Subcutaneous adipose tissue (tissue), 4 donors: Measurements from ENCODE around the gene VPS37B. TPM values are rescaled to one million over a fixed set of nuclear protein-coding genes. Genes with fewer than 3 reads are reported as not detected.

Experiments used
- CTCF ChIP-seq: fragments of 450-650 bp; IDR thresholded peaks from one replicate; pipeline ENCODE4 v1.5.1; 2016; ENCODE audit warnings: low read depth, mild to moderate bottlenecking, control low read depth, antibody characterized with exemption, moderate library complexity
- total RNA-seq, 4 donors: library from RNA; depleted of rRNA; stranded (reverse); fragments of >200 nt; gene quantifications; one replicate each; pipeline ENCODE4 v1.1.0, GENCODE V29; 2016

Gene VPS37B
- total RNA-seq, 4 donors from 2014 or later: 14.8 to 54.1 (median 16.8) TPM

DNA sequence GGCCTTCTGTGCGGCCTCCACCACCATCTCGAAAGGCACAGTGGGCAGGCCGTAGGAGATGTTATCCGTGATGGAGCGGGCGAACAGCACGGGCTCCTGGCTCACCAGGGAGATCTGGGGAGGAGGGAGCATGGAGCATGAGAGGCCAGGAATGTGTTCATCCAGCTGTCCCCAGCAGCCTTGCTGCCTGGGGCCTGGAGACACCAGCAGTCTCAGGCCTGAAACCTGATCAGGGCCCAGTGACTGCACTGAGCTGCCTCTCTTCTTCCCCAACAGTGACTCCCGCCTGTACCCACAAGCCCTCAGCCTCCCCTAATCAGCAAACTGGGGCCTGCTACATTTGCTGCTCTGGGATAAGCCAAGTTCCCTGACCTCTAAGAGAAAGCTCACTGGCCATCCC lies 39.4 kb upstream of the VPS37B start:
- TF ChIP-seq CTCF: no peak

DNA sequence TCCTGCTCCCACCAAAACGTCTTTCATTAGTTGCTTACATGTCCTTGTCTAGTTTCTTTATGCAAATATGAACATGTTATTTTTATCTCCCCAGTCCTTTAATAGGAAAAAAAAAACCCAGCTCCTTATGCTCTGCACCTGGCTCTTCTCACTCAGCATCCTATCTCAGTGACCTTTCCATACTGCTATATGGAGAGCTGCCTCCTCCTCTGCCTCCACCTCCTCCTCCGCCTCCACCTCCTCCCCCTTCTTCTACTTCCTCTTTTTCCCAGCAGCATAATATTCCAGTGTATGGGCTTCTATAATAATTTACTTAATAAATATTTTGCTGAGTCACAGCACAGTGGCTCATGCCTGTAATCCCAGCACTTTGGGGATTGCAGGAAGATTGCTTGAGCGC lies 38.8 kb upstream of the VPS37B start:
- TF ChIP-seq CTCF: no peak

DNA sequence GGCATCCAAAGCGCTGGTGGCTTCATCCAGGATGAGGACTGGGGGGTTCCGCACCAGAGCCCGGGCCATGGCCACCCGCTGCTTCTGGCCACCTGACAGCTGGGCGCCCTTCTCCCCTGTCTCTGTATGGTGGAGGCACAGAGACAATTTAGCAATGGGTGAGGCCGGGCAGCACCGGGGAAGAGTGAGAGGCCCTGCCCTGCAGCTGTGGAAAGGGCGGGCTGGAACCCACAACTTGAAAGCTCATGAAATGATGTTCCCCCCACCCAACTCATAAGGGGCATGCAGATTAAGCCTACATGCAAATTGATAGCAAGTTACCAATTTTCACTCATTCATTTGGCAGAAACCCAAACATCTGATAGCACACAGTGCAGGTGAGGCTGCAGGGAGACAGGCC lies 36.3 kb upstream of the VPS37B start:
- no peak for TF ChIP-seq CTCF

DNA sequence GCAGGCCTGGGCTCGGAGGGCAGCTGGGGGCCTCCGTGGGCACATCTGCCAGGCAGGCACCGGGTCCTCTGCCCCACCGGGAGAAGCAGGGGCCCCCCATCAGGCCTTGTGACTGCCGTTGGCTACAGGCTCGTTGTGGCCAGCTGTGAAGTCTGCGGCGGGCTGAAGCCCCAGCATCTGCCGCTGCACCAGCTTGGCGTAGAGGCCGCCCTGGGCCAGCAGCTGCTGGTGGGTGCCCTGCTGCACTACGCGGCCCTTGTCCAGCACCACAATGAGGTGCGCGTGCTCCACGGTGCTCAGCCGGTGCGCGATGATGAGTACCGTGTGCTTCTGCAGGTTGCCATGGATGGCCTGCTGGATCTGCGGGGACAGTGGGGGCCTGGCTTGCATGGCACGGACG lies 33.9 kb upstream of the VPS37B start:
- TF ChIP-seq CTCF: no peak

- no peak for TF ChIP-seq CTCF
These were observed 33.2 kb upstream of the VPS37B start for GRCh38 chr12:122929148-122929538.

DNA sequence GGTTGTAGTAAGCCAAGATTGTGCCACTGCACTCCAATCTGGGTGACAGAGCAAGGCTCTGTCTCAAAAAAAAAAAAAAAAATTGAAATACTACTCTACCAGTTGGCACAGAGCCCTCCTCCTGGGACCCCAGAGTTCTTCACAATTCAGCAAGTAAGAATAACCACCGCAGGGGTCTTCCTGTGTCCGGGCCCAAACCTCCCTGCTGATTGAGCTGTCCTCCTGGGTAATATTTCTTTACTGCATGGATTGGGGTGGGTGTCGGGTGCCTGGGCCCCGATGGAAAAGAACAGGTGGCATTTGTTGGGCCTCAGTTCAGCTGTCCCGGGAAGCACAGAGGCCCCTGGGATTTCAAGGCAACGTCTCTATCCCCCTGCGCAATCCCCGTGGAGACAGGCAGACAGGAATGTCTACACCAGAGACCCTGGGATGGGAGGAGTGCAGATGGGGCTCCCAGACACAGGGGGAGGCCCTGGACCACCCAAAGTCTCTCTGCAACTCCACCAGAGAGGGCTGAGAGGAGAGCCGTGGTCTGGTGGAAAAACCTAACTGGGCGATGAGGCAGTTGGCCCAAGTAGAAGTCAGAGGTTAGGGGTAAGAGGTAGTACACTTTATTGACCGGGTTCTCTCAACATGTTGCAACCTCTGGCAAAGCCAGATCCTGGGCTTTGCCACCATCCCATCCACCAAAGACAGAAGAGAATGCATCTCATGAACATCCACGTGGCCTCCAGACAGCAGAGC lies 32.7 kb upstream of the VPS37B start:
- no peak for TF ChIP-seq CTCF

DNA sequence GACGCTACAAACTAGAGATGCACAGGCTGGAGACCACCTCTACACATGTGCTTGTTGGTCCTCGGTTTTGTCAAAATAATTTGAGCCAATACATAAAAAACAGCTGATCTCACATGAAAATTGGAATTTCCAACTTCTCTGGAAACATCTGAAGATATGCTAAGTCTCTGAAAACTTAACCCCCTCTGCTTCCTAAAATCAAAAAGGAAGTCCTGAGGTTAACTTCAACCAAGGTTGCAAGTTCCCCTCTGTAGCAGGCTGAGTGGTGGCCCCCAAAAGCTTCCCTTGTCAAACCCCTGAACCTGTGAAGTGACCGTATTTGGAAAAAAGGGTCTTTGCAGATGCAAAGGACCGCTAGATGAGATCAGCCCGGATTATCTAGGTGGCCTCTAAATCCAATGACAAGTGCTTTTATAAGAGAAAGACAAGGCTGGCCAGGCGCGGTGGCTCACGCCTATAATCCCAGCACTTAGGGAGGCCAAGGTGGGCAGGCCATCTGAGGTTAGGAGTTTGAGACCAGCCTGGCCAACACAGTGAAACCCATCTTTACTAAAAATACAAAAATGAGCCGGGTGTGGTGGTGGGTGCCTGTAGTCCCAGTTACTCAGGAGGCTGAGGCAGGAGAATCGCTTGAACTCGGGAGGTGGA lies 32.0 kb upstream of the VPS37B start:
- no peak for TF ChIP-seq CTCF
